GM19467 (cell line): ENCODE results near the gene ZNF205.

Source experiments
- ATAC-seq: cut with Tn5 transposase; IDR thresholded peaks from one replicate; pipeline ENCODE4 v1.9.1; 2021; ENCODE audit warnings: mild to moderate bottlenecking, moderate library complexity; ENCODE audit not compliant: unreplicated experiment

The ZNF205 gene

GRCh38 chr16:3147046-3147756, 34.8 kb downstream of the ZNF205 start:
- ATAC-seq, result no peak

DNA sequence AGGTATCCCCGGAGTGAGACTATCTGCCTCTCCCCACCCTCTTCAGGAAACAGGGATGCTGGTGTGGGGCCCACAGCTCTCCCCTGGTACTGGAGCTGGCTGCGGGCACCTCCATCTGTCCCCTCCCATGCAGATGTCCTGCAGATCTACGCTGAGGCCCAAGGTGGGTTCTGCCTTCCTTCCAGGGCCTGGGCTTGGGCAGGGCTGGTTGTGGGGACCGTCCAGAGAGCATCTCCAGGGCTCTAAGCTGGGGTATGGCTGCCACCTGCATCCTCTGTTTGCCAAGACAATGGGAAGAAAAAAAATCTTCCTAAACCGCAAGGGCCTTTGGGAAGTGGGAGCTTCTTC, 35.3 kb downstream of the ZNF205 start:
- no peak for ATAC-seq

GRCh38 chr16:3148256-3149192, 36.1 kb downstream of the ZNF205 start:
- ATAC-seq, result no peak

GRCh38 chr16:3149193-3149530, 36.8 kb downstream of the ZNF205 start:
- ATAC-seq, result no peak

DNA sequence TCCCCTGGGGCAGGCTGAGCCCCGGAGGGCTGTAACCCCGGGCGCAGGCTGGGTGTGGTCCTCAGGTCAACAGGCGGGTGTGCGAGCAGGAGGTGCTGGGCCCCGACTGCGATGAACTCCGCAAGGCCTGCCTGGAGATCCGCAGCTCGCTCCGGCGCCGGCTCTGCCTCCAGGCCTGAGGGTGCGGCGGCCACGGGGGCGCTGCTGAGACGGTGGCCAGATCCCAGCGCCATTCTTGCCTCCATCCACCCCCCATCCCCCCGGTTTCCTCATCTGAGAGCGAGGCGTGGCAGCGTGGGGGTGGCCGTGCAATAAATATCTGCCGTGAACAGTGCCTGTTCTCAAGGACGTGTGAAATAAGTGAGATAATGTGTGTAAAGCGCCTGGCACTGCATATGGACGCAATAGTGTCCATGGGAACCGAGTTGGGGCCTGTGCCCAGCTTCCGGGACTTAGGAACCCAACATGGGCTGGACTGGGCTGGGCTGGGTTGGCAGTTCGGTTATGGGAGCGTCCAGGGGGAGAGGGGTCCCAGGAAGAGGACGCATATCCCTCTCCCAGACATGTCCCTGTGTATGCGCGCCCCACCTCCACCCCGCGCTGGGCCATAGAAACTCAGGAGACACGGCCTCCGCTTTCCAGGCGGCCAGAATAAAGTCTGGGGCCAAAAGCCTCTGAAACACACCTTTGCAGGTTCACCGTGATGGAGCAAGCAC, 37.4 kb downstream of the ZNF205 start:
- ATAC-seq, result no peak

GRCh38 chr16:3150346-3151218, 38.2 kb downstream of the ZNF205 start:
- peak; percentile 52 for ATAC-seq

- ATAC-seq, result no peak
Measured at GRCh38 chr16:3152027-3152276, 39.6 kb downstream of the ZNF205 start.

DNA sequence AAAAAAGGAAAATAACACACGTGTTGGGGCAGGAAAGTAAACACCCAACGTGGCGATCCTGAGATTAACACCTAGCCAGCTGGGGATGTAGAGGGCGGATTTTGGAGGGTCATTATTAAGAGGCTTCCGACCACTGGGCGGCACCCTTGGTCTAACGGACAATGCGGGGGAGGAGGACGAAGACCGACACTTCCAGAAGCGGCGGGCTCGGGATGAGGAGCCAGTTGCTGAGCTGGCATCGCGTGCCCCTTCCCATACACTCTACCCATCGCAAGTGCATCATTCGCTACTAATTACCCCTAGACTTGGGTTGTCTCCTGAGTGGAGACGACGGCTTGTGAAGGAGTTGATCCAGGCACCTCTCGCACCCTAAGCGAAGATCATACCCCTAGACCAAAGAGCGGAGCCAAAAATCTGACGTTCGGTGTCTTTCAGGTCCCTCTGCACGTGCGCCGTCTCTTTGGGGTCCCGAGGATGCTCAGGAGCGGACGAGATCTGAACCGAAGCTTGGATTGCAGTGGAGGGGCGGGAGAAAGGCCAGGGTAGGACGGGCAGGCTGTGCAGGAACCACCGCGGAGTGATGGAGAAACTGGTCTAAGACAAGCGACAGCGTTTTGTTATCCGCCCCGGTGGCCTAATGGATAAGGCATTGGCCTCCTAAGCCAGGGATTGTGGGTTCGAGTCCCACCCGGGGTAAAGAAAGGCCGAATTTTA, 40.0 kb downstream of the ZNF205 start:
- ATAC-seq, result no peak

GRCh38 chr16:3152991-3153368, 40.6 kb downstream of the ZNF205 start:
- no peak for ATAC-seq

- ATAC-seq, result no peak
Measured at GRCh38 chr16:3155181-3155580, 42.8 kb downstream of the ZNF205 start.

DNA sequence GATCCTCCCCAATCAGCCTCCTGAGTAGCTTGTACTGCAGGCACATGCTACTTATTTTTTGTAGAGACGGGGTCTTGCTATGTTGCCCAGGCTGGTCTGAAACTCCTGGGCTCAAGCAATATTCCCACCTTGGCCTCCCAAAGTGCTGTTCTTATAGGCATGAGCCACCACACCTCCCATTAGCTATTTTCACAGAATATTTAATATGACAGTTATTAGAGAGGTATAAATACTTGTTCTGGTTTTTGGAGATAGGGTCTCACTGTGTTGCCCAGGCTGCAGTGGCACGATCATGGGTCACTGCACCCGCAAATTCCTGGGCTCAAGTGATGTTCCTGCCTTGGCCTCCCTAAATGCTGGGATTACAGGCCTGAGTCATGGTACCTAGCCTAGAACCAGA, 43.6 kb downstream of the ZNF205 start:
- ATAC-seq, result no peak

DNA sequence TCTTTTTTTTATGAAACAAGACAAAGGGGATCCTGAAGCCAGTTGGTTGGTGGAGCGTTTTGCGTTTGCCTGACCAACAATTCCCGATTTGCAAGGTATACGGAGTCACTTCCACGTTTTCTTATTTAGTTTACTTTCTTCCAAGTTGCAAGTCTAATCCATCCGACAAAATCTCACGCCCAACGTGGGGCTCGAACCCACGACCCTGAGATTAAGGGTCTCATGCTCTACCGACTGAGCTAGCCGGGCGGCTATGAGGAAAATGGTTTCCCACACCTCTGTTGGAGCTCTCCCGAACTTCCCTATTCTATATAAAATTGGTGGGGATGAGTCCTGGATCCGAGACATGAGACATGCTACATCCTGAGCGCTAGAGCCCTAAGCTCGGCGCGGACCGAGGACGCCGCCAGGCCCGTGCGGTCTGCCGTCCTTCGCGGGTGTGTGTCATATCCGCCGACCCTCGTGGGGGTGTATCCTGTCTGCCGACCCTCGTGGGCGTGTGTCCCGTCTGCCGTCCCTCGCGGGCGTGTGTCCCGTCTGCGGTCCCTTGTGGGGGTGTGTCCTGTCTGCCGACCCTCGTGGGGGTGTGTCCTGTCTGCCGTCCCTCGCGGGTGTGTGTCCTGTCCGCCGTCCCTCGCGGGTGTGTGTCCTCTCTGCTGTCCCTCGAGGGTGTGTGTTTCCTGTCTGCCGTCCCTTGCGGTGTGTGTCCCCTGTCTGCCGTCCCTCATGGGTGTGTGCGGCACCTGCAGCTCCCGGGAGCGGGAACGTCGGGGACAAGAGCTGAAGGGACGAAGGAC, 45.0 kb downstream of the ZNF205 start:
- ATAC-seq, result no peak

DNA sequence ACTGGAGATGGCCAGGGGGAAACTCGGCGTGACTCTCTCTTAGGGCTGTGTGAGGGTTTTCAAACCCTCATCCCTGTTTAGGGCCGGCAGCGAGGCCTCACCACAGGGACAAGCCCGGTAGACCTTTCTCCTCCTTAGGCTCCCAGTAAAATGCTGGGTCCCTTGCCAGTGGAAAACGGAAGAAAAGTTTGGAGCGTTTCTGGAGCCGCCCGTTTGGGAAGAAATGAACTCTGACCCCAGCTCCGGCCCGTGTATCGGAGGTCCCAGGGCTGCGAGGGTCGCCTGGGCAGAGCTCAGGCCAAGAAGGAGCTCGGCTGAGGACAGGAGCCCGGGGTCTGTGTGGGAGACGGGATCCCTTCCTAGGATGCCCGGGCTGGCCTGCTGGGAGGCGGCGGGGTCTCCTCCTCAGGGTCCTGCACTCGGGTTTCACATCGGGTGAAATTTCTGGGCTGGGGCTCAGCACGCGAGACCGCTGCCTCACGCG, 45.7 kb downstream of the ZNF205 start:
- no peak for ATAC-seq

DNA sequence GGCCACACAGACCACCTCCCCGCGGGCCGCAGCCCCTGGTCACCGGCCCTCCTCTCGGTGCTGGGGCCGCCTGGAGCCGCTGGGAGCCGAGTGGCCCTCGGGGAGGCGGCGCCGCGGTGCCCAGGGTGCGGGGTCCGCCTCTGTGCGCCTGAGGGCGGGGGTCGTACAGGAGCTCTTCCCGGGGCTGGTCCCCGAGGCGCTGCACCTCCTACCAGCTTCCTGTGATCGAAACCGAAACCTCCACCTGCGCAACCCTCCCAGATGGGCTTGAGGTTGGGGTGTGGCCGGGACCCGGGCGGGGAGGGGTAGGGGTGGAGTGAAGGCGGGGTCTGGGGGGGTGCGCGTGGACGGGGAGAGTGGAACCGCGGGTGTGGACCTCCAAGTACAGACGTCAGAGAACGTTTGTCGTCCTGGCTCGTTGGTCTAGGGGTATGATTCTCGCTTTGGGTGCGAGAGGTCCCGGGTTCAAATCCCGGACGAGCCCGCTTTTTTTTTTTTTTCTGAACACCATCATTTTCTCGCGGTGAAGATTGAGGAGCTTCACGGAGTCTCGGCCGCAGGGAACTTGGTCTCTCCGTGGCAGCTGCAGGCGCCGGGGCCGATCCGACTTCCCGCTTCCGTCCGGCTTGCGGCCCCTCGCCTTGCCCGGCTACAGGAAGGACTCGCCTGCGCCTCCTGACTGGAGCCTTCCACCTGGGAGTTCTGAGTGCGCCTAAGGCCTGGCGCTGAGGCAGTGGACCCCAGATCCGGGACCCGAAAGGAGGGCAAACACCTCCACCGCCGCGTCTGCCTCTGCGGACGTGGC, 46.3 kb downstream of the ZNF205 start:
- ATAC-seq, result no peak

GRCh38 chr16:3161235-3162018, 49.0 kb downstream of the ZNF205 start:
- no peak for ATAC-seq

DNA sequence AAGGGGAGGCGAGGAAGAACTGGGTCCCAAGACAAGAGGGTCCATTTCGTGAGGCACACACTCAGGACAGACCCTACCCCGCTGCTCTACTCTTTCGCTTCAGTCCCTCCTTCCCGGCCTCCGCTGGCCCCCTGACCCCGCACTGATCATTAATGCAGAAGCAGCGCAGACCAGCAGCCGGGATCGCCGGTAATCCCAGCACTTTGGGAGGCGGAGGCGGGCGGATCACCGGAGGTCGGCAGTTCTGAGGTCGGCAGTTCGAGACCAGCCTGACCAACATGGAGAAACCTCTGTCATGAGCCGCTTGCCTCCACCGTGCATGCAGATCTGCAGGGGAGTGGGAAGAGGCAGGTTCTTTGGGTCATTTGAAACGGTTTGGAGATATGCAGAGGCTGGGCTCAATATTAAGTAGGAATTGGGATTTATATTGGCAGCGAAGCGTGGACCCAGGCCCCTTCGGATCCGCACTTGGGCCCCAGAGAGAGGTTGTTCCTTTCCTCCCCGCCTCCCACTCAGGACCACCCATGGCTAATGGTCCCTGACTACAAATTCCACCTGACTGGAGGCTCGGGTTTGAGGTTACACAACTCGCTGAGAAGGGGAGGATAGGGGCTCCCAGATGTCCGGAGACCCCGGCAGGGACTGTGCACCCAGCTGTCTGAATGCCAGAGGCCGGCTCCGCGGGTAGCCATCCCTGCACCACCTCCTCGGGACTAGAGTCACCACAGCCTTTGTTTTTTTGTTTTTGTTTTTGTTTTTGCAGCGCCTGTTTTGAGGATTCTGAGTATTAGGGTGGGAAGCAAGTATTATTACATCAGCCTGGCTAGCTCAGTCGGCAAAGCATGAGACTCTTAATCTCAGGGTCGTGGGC, 52.0 kb downstream of the ZNF205 start:
- no peak for ATAC-seq
